Activated naive CD8-positive, alpha-beta T cell treated with anti-CD3 and anti-CD28 coated beads, Interleukin-2, amount 10 ng/mL, durations not matched to agents 7 days and 5 days (primary cell): ENCODE measurements around the gene SRRT. TPM values are rescaled to one million over a fixed set of nuclear protein-coding genes. Genes with fewer than 3 reads are reported as not detected.
"Not testable (repeated sequence)": the region's sequence is repeated elsewhere in the genome, so short reads cannot be mapped to it uniquely, and the experiment has no call there.

ENCODE experiments used
- ATAC-seq: fragments of 150-1000 bp; cut with Tn5 transposase; one replicate; pipeline ENCODE4 v1.10.0; 2021; ENCODE audit warnings: low read depth, moderate library complexity
- POLR2A ChIA-PET: fragments of 350-600 bp; sonication (Branson Sonifier 250); formaldehyde crosslinking; loops from one replicate; lab custom pipeline; 2021; ENCODE audit warnings: antibody characterized with exemption; lab: Charles Lee
- DNase-seq: peaks from one replicate; pipeline ENCODE4 v3.0.0; 2021
- H3K27ac Mint-ChIP-seq: one replicate; pipeline ENCODE4 v1.8.0; 2022; ENCODE audit warnings: mild to moderate bottlenecking, mixed read lengths
- H3K27me3 Mint-ChIP-seq: one replicate; pipeline ENCODE4 v1.8.0; 2022; ENCODE audit warnings: mild to moderate bottlenecking, moderate library complexity, mixed read lengths
- H3K36me3 Mint-ChIP-seq: one replicate; pipeline ENCODE4 v1.8.0; 2021; ENCODE audit warnings: mild to moderate bottlenecking, mixed read lengths
- H3K4me1 Mint-ChIP-seq: one replicate; pipeline ENCODE4 v1.8.0; 2021; ENCODE audit warnings: mixed read lengths
- H3K4me3 Mint-ChIP-seq: one replicate; pipeline ENCODE4 v1.8.0; 2022; ENCODE audit warnings: mild to moderate bottlenecking, moderate library complexity, mixed read lengths
- H3K9me3 Mint-ChIP-seq: one replicate; pipeline ENCODE4 v1.8.0; 2021; ENCODE audit warnings: mixed read lengths
- microRNA-seq: library from miRNA; unstranded; fragments of <30 nt; microRNA quantifications from one replicate; pipeline ENCODE4 v1.2.0, GENCODE V29; 2022
- total RNA-seq, 2 experiments: library from RNA; stranded (reverse); gene quantifications; one replicate each; pipeline ENCODE4 v1.2.3, GENCODE V29; 2021

Gene SRRT
- total RNA-seq, 2 experiments from 2014 or later, result 251 to 255 TPM

DNA sequence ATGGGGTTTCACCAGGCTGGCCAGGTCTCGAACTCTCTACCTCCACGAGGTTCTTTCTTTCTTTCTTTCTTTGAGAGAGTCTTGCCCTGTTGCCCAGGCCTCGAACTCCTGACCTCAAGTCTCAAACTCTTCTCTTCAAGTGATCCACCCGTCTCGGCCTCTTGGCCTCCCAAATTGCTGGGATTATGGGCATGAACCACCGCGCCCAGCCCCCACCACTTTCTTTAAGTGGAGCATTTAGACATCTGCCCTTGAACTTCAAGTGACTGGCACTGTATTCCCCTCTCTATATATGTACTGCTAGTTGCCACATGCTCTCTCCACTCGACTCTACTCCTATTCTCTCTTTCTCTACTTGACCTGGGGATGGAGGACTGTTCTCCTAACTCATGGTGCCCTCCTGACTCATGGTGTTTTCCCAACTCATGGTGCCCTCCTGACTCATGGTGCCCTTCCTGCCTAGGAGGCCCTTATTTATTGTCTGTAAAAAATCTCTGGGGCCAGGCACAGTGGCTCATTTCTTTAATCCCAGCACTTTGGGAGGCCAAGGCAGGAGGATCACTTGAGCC lies 40.1 kb downstream of the SRRT start:
- no peak for ATAC-seq
- POLR2A ChIA-PET, result no interaction called here

DNA sequence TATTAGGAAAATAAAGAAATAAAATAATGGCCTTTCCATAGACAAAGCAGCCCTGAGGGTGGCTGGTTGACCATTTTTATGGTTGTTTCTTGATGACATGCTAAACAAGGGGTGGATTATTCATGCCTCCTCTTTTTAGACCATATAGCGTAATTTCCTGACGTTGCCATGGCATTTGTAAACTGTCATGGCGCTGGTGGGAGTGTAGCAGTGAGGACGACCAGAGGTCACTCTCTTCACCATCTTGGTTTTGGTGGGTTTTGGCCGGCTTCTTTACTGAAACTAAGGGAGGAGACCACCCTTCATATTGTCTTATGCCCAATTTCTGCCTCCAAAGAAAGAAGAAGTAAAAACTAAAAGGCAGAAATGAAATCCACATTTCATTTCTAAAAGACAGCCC lies 44.4 kb downstream of the SRRT start:
- POLR2A ChIA-PET, H3K9me3 Mint-ChIP-seq, H3K4me1 Mint-ChIP-seq, ATAC-seq, H3K4me3 Mint-ChIP-seq, H3K36me3 Mint-ChIP-seq, H3K27ac Mint-ChIP-seq, DNase-seq: not testable (repeated sequence)
- H3K27me3 Mint-ChIP-seq, result peaks cover 21% of the 10 kb centered on the region

More for the DNA sequence above, 40.1 kb downstream of the SRRT start:
- Mint-ChIP-seq H3K27me3 (peaks cover 19% of the 10 kb centered on the region), H3K9me3 (no peaks in the 10 kb centered on the region), H3K4me3 (no peak overlapping the region), H3K27ac (no peak overlapping the region), H3K4me1 (no peaks in the 10 kb centered on the region), H3K36me3 (no peaks in the 10 kb centered on the region)
- DNase-seq, result no peak

DNA sequence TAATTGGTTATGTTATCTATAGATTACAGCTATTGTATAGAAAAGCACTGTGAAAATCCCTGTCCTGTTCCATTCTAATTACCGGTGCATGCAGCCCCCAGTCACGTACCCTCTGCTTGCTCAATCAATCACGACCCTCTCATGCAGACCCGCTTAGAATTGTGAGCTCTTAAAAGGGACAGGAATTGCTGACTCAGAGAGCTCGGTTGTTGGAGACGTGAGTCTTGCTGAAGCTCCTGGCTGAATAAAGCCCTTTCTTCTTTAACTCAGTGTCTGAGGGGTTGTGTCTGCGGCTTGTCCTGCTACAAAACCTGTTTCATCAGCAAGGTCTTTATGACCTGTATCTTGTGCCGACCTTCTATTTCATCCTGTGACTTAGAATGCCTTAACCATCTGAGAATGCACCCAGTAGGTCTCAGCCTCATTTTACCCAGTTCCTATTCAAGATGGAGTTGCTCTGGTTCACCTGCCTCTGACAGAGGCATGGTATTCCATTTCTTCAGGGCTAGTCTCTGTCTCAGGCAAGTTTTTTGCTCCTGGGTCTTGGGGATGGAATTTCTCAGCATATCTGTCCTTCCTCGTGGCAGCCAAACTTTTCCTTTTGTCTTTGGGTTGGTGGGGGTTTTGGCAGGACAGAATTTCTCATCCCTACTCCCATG lies 45.0 kb downstream of the SRRT start:
- H3K4me3 Mint-ChIP-seq, DNase-seq, H3K4me1 Mint-ChIP-seq, H3K27ac Mint-ChIP-seq, ATAC-seq, POLR2A ChIA-PET, H3K9me3 Mint-ChIP-seq, H3K36me3 Mint-ChIP-seq: not testable (repeated sequence)
- peaks cover 21% of the 10 kb centered on the region for H3K27me3 Mint-ChIP-seq

DNA sequence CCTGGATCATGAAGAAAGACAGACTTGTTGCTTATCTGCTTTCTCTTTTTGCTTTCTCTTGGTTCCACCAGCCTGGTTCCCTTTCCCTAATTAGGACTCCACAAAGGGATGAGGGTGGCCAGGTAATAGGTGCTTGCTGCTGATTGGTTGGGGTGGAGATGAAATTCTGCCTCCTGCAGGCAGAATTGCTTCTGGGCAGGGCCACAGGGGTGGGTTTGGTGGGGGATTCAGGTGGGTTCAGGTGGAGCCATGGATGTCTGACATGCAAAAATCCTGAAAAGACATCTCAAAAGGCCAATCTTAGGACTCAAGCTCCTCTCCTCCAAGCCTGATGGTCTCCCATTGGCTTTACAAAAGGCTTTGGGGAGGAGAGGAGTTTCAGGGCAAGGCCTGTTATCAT lies 46.1 kb downstream of the SRRT start:
- ATAC-seq, result no peak

DNA sequence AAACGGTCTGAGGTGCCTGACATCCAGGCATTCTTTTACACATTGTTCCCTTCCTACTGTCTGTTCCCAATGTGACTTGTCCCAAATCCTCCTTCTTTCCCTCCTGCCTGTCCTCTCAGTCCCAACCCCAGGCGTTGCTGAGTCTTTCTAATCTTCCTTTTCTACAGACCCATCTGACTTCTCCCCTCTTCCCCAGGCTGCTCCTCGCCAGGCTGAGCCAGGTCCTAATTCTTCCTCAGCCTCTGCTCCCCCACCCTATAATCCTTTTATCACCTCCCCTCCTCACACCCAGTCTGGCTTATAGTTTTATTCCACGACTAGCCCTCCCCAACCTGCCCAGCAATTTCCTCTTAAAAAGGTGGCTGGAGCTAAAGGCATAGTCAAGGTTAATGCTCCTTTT lies 48.7 kb downstream of the SRRT start:
- H3K27ac Mint-ChIP-seq, DNase-seq, H3K9me3 Mint-ChIP-seq, ATAC-seq, POLR2A ChIA-PET, H3K4me3 Mint-ChIP-seq, H3K36me3 Mint-ChIP-seq, H3K4me1 Mint-ChIP-seq: not testable (repeated sequence)
- peaks cover 21% of the 10 kb centered on the region for H3K27me3 Mint-ChIP-seq

More for the DNA sequence above, 46.1 kb downstream of the SRRT start:
- POLR2A ChIA-PET, result no interaction called here
- Mint-ChIP-seq H3K4me1 (no peaks in the 10 kb centered on the region), H3K4me3 (no peak overlapping the region), H3K9me3 (no peaks in the 10 kb centered on the region), H3K27me3 (peaks cover 21% of the 10 kb centered on the region), H3K36me3 (no peaks in the 10 kb centered on the region), H3K27ac (no peak overlapping the region)
- DNase-seq, result no peak

DNA sequence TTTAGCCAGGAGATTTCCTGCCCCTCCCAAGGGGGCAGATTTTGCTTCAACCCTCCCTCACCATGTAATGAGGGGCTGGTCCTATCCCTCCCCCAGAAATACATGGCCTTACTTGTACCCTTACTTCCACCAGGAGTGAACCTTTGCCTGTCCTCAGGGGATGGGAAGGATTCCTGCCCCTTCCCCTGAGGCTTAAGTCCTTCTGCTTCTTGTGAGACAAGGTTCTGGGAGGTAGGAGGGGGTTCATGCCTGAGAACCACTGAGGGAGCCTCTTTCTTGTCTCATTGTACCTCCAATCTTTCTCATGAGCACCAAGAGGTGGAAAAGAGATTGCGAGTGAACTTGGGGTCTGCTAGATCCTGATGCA lies 54.9 kb downstream of the SRRT start:
- Mint-ChIP-seq H3K4me3 (no peak overlapping the region), H3K9me3 (peaks cover 2% of the 10 kb centered on the region)
- POLR2A ChIA-PET, result no interaction called here

DNA sequence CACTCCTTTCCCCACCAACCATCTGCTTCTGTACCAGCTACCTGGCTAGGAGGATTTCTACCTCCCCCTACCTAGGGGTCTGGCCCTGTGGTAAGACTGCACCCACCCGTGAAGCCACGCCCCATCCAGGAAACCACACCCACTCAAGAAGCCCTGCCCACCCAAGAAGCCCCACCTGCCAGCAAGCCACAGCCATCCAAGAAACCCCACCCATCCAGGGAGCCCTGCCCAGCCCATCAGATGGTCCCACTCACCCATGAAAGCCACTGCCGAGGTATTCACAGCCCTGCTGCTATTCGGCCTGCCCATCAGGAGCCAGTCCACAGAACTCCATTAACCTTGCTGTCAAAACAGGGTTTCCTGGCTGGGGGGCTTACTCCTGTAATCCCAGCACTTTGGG lies 58.8 kb downstream of the SRRT start:
- Mint-ChIP-seq H3K27ac (no peak overlapping the region), H3K9me3 (peaks cover 2% of the 10 kb centered on the region), H3K27me3 (peaks cover 2% of the 10 kb centered on the region), H3K4me1 (no peaks in the 10 kb centered on the region), H3K36me3 (no peaks in the 10 kb centered on the region), H3K4me3 (no peak overlapping the region)
- POLR2A ChIA-PET, result no interaction called here
- ATAC-seq, result no peak
- no peak for DNase-seq

More for the DNA sequence above, 54.9 kb downstream of the SRRT start:
- Mint-ChIP-seq H3K4me1 (no peaks in the 10 kb centered on the region), H3K36me3 (no peaks in the 10 kb centered on the region), H3K27ac (no peak overlapping the region), H3K27me3 (peaks cover 2% of the 10 kb centered on the region)
- DNase-seq (no peak), ATAC-seq (no peak)

DNA sequence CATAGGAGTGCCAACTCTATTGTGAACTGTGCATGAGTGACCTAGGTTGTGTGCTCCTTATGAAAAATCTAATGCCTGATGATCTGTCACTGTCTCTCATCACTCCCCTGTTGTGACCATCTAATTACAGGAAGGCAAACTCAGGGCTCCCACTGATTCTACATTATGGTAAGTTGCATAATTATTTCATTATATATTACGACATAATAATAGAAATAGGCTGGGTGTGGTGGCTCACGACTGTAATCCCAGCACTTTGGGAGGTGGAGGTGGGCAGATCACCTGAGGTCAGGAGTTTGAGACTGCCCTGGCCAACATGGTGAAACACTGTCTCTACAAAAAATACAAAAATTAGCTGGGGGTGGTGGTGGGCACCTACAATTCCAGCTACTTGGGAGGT lies 60.5 kb downstream of the SRRT start:
- H3K9me3 Mint-ChIP-seq, result not testable (repeated sequence)

DNA sequence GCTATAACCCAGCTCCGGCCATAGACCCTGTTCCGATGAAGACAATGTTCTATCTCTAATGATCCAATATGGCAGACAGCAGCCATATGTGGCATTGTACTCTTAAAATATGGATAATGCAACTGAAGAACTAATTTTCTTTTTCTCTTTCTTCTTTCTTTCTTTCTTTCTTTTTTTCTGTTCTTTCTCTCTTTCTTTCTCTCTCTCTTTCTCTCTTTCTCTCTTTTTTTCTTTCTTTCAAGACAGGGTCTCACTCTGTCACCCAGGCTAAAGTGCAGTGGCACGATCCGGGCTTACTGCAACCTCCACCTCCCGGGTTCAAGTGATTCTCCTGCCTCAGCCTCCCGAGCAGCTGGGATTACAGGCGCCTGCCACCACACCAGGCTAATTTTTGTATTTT lies 61.3 kb downstream of the SRRT start:
- H3K9me3 Mint-ChIP-seq, H3K4me3 Mint-ChIP-seq, POLR2A ChIA-PET, H3K36me3 Mint-ChIP-seq, DNase-seq, H3K27me3 Mint-ChIP-seq, ATAC-seq, H3K27ac Mint-ChIP-seq, H3K4me1 Mint-ChIP-seq: not testable (repeated sequence)

More for the DNA sequence above, 60.5 kb downstream of the SRRT start:
- H3K4me1 Mint-ChIP-seq, H3K36me3 Mint-ChIP-seq, POLR2A ChIA-PET, DNase-seq, ATAC-seq, H3K27me3 Mint-ChIP-seq, H3K27ac Mint-ChIP-seq, H3K4me3 Mint-ChIP-seq: not testable (repeated sequence)

Small RNA genes lying within 50 kb of the gene (microRNA-seq; reads per million reads assigned to microRNA genes)
- gene MIR6875, result not detected

Other genes starting within 250 kb of the SRRT start
- gene TFR2, start 233.6 kb upstream of the SRRT start, total RNA-seq, result 10 to 100 TPM in 1 of 2 experiments, 1 to 10 TPM in 1; 9.1 to 11.0 TPM
- not detected for gene ACTL6B, start 218.7 kb upstream of the SRRT start, total RNA-seq
- gene GNB2, start 201.4 kb upstream of the SRRT start, total RNA-seq, result 100 to 1,000 TPM; 203 to 216 TPM
- 10 to 100 TPM; 71.5 to 75.2 TPM for gene GIGYF1, start 180.9 kb upstream of the SRRT start, total RNA-seq
- gene POP7, start 169.0 kb upstream of the SRRT start, total RNA-seq, result 10 to 100 TPM; 29.6 to 32.8 TPM
- under 1 TPM in 1 of 2 experiments, not detected in 1; 0.22 TPM for gene EPO, start 154.6 kb upstream of the SRRT start, total RNA-seq
- not detected for gene ZAN, start 141.5 kb upstream of the SRRT start, total RNA-seq
- 1 to 10 TPM; 3.1 to 3.3 TPM for gene EPHB4, start 47.6 kb upstream of the SRRT start, total RNA-seq
- gene SLC12A9, start 22.4 kb upstream of the SRRT start, total RNA-seq, result 10 to 100 TPM; 39.0 to 41.2 TPM
- gene TRIP6, start 7.7 kb upstream of the SRRT start, total RNA-seq, result 10 to 100 TPM; 25.6 to 28.0 TPM
- 1 to 10 TPM; 3.0 to 4.7 TPM for gene UFSP1, start 14.6 kb downstream of the SRRT start, total RNA-seq
- under 1 TPM in 1 of 2 experiments, not detected in 1; 0.34 TPM for gene ACHE, start 20.8 kb downstream of the SRRT start, total RNA-seq
- not detected for gene MUC3A, start 74.4 kb downstream of the SRRT start, total RNA-seq
- gene MUC12, start 94.5 kb downstream of the SRRT start, total RNA-seq, result not detected
- not detected for gene MUC17, start 145.0 kb downstream of the SRRT start, total RNA-seq
- 10 to 100 TPM; 77.4 to 77.8 TPM for gene TRIM56, start 210.4 kb downstream of the SRRT start, total RNA-seq